ENCODE data around the gene SLC6A12.

SLC6A12 gene

GRCh38 chr12:157644-158043 lies 56.3 kb downstream of the SLC6A12 start:
- DNase-seq: no peak

- DNase-seq: no peak
Observed at GRCh38 chr12:156945-157344, 57.0 kb downstream of the SLC6A12 start.

DNA sequence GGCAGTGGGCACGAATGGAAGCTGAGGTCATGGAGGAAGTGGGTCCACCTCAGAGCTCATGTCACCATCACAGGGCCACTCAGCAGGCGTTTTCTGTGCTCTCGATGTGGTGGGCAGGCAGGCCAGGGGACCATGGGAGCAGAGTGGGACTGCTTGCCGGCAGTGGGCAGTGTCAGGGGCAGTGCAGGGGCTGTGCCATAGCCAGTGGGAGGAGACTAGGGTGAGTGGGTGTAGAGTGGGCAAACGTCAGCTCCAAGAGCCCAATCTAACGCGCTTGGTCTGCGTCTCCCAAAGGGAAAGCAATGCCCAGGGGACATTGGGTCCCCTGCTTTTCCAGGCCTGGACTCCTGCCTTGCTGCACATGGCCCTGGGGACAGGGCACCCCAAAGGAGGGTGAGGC lies 58.3 kb downstream of the SLC6A12 start:
- no peak for DNase-seq

DNA sequence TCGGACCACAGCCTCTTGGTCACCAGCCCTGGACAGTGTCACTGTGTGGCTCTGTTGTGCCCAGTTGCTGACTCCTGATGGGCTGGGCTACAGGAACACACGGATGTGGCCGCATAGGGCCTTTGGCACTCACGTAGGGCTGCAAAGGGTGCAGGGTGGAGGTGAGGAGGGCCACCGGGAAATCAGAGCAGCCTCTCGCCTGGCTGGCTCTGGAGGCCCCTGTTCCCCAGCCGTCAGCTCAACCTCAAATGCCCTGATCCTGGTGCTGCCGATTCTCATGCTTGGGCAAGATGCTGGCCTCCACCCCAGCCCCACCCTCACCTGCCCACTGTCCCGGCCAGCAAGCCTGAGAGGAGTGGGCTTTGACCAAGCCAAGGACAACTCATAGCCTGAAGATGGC lies 59.0 kb downstream of the SLC6A12 start:
- DNase-seq: no peak

GRCh38 chr12:154058-154457 lies 59.9 kb downstream of the SLC6A12 start:
- no peak for DNase-seq

DNA sequence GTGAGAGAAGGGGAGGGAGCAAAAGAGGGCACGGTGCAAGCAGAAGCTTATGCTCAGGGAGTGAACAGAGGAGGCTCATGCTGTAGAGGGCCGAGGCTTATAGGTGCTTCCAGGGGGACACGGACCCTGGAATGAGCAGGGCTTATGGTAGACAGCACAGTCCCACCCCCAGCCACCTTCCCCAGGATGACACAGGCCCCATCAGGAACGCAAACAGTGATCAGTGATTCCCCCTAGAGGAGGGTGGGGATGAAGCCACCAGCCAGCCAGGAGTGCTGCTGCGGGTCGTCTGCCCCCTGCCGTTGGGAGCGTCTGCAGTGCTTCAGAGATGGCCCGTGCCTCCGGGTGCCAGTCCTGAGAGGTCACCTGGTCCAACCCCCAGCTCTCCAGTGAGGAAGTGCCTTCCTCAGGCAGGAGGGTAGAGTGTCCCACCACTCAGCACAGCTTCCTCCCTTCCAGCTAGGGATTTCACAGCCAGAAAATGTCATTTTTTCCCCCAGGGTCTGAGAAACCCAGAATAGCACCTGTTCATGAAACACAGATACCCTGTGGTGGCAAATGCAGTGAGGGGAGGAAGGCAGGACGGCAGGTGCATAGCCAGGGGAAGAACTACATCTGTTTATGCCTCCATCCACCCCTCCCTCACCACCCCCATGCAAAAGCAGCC lies 60.7 kb downstream of the SLC6A12 start:
- DNase-seq: no peak

GRCh38 chr12:152440-152839 lies 61.5 kb downstream of the SLC6A12 start:
- DNase-seq: no peak

DNA sequence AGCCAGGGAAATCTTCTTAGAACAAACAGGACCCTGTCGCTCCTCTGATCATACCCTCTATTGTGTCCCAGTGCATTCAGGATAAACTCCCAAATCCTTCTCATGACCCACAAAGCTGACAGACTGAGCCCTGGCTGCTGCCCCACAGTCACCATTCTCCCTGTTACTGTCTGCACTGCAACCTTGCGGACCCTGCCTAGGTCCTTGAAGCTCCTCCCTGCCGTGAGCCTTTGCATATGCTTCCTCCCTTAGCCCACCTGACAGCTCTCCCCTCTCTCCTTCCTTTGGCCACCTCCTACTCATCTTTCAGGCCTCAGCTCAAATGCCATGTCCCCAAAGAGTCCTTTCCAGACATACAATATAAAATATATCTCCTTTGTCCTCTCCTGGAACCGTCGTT lies 62.4 kb downstream of the SLC6A12 start:
- no peak for DNase-seq

- no peak for DNase-seq
Observed at GRCh38 chr12:148676-149416, 65.1 kb downstream of the SLC6A12 start.

DNA sequence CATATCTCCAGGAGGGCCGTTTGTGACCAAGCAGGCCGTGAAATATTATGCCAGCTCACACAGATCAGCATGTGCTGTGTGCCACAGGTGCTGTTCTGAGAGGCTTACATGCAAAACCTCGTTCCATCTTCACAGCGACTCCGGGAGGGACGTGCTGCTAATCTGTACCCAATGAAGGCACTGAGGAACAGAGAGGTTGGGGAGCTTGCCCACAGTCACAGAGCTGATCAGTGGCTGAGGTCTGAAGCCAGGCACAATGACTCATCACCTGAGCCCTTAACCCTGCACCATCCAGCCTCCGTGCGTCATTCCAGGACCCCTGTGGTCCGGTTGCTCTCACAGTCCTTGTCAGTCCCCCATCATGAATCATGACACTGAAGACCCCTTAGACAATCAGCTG lies 66.7 kb downstream of the SLC6A12 start:
- DNase-seq: no peak

DNA sequence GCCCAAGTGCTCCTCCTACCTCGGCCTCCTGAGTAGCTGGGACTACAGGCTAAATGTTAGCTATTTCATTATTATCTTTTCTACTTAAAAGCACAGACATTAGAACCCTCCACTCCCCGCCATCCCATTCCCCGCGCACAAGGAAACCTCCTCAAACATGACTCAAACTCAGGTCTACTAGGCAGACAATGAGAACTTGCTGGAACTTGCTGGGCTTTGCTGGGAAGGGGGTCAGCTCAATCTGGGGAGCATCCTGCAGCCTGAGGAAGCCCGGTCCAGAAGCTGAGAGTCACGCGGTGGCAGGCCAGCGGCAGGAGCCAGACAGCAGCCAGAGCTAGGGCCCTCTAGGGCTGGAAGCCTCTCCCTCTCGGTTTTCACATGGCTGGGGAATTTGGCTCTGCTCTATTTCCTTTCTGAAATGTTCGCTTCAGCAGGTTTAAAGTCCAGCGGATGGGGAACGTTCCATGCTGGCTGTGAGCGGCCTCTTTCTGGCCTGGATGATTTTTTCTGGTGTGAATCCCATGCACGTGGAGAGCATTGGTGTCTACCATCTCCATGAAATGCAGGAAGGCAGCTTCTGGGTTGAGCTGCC lies 68.5 kb downstream of the SLC6A12 start:
- DNase-seq: no peak

DNA sequence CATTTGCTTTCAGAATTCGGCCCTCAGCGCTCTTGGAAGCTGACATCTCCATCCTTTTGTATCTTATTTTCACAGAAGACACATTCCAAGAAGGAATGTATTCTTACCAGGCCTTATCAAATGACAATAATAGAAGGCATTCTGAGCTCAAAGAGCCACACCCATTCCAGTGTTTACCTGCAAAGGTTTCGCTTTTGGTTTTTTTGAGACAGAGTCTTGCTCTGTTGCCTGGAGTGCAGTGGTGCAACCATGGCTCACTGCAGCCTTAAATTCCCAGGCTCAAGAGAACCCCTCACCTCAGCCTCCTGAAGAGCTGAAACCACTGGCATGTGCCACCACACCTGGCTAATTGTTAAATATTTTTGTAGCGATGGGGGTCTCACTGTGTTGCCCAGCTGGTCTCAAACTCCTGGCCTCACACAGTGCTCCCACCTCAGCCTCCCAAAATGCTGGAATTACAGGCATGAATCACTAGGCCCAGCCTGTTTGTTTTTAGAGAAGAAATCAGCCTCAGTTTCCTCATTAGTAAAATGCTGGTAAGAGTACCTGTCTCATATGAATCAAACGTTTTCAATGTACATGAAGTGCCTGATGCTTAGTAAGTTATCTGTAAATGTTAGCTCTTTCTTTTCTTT lies 69.2 kb downstream of the SLC6A12 start:
- no peak for DNase-seq

GRCh38 chr12:143964-144649 lies 69.8 kb downstream of the SLC6A12 start:
- DNase-seq: no peak

GRCh38 chr12:140162-140561 lies 73.8 kb downstream of the SLC6A12 start:
- DNase-seq: no peak
